ENCODE data around the gene SEC61A2. TPM values are rescaled to one million over a fixed set of nuclear protein-coding genes. Genes with fewer than 3 reads are reported as not detected.

The SEC61A2 gene
- total and polyA plus RNA-seq, 2 of the 8 experiments (the other 6 are each of a cell fraction or from before 2014, with no cell fraction given), result 18.2 to 19.2 TPM

- no peak overlapping the region for H2BK15ac ChIP-seq (ENCODE audit: low read length)
- no peaks in the 10 kb centered on the region for H3K9me3 ChIP-seq (ENCODE audit: insufficient read depth in 2 of 2, low read depth in 1 of 2, low read length in 1 of 2)
- no peak overlapping the region for H3K27ac ChIP-seq (ENCODE audit: low read depth, low read length)
- CTCF ChIA-PET (ENCODE audit: partially characterized antibody), result interaction anchor here (0.6 kb wide), 1 partner anchor 193 kb away, joined by 4 read pairs; no protein-coding TSS in a partner anchor
- no peak overlapping the region for H3K4me2 ChIP-seq (ENCODE audit: insufficient read depth in 1 of 2, low read depth in 2 of 2, low read length in 2 of 2)
- H3K56ac ChIP-seq (replicated peaks; ENCODE audit: insufficient read length, low read depth, low read length), result no peak overlapping the region
- H3K14ac ChIP-seq (ENCODE audit: insufficient read length), result no peak overlapping the region
- no peak overlapping the region for H3K23ac ChIP-seq (ENCODE audit: insufficient read length)
- H3K79me2 ChIP-seq (ENCODE audit: control insufficient read depth in 1 of 2, insufficient read depth in 2 of 2, low read length in 2 of 2), result no peaks in the 10 kb centered on the region
- H4K8ac ChIP-seq (ENCODE audit: extremely low read depth, insufficient read depth, low read length), result no peak overlapping the region
- POLR2A ChIA-PET (ENCODE audit: partially characterized antibody), result no interaction called here
- no peak overlapping the region for H2AFZ ChIP-seq (ENCODE audit: low read length)
- H3K18ac ChIP-seq (ENCODE audit: extremely low read depth, low read length), result no peak overlapping the region
- no peaks in the 10 kb centered on the region for H3K79me1 ChIP-seq (ENCODE audit: low read depth, low read length)
- no peak overlapping the region for H2BK5ac ChIP-seq (ENCODE audit: low read depth, low read length)
- no peak overlapping the region for H2AK5ac ChIP-seq (ENCODE audit: low read depth, low read length)
- H3K23me2 ChIP-seq (ENCODE audit: low read depth, low read length), result no peaks in the 10 kb centered on the region
- H4K20me1 ChIP-seq (replicated peaks in 1 of 2; ENCODE audit: control insufficient read depth in 1 of 2, insufficient read depth in 2 of 2, low read length in 2 of 2), result peaks cover 0 to 4% of the 10 kb centered on the region in 2 experiments
- H3K4me3 ChIP-seq (ENCODE audit: extremely low read depth in 1 of 4, insufficient read depth in 2 of 4, low read depth in 3 of 4, low read length in 4 of 4), result no peak overlapping the region
- H3K27me3 ChIP-seq (replicated peaks in 1 of 4; ENCODE audit: control insufficient read depth in 3 of 4, extremely low read depth in 1 of 4, insufficient read depth in 3 of 4, low read length in 3 of 4), result no peaks in the 10 kb centered on the region
- H3K4me1 ChIP-seq (replicated peaks in 1 of 4; ENCODE audit: control insufficient read depth in 3 of 4, insufficient read depth in 4 of 4, low read length in 3 of 4), result no peaks in the 10 kb centered on the region
- H3K36me3 ChIP-seq (ENCODE audit: control insufficient read depth in 2 of 4, insufficient read depth in 4 of 4, low read length in 3 of 4), result peaks cover 15 to 84% (median 50%) of the 10 kb centered on the region in 4 experiments
- H2BK120ac ChIP-seq (replicated peaks; ENCODE audit: low read depth, low read length), result no peak overlapping the region
- FAIRE-seq, result no peak
- 93% methylated on average over 5 of the region's 5 CpGs; no CpG with 5 or more reads in 1 of the 2 experiments for WGBS, 2 experiments (ENCODE audit: extremely low coverage in 1 of 2, insufficient coverage in 1 of 2, insufficient read length in 1 of 2, insufficient replicate concordance in 2 of 2, low coverage in 1 of 2, low lambda C conversion rate in 2 of 2, missing lambda C conversion rate in 1 of 2)
- no peak for DNase-seq (ENCODE audit: low read depth in 1 of 2, low spot score in 2 of 2)
- H4K5ac ChIP-seq (ENCODE audit: insufficient read length, low read depth, low read length), result no peak overlapping the region
- H3K9ac ChIP-seq (replicated peaks in 1 of 4; ENCODE audit: extremely low read depth in 1 of 4, low read depth in 3 of 4, low read length in 3 of 4), result no peak overlapping the region
- H2BK20ac ChIP-seq (ENCODE audit: low read length), result no peak overlapping the region
- H3K4ac ChIP-seq (replicated peaks; ENCODE audit: insufficient read length, low read depth, low read length), result no peak overlapping the region
- H2BK12ac ChIP-seq (ENCODE audit: low read depth, low read length), result no peak overlapping the region
- H4K91ac ChIP-seq (replicated peaks; ENCODE audit: insufficient read length, low read length), result no peak overlapping the region
These were observed 20.2 kb upstream of the SEC61A2 start for GRCh38 chr10:12109286-12109685.

All from H1 (cell line).